ENCODE data around the gene ENPP6. TPM values are rescaled to one million over a fixed set of nuclear protein-coding genes. Genes with fewer than 3 reads are reported as not detected.
"Not testable (repeated sequence)": the region's sequence is repeated elsewhere in the genome, so short reads cannot be mapped to it uniquely, and the experiment has no call there.

Gene ENPP6
- total RNA-seq, 1 experiment from 2014 or later = not detected

GRCh38 chr4:184231573-184231972, 13.9 kb upstream of the ENPP6 start:
- Histone ChIP-seq H3K4me1 (ENCODE audit: low read length) (no peaks in the 10 kb centered on the region), H4K20me1 (ENCODE audit: insufficient read depth, low read depth, low read length) (no peaks in the 10 kb centered on the region), H3K9me3 (ENCODE audit: low read length) (no peaks in the 10 kb centered on the region), H3K4me3 (ENCODE audit: low read length) (no peak overlapping the region), H3K4me2 (ENCODE audit: low read depth, low read length, poor library complexity, severe bottlenecking) (no peak overlapping the region), H2AFZ (ENCODE audit: low read length) (no peak overlapping the region), H3K79me2 (ENCODE audit: low read length) (no peaks in the 10 kb centered on the region), H3K27me3 (ENCODE audit: low read length) (no peaks in the 10 kb centered on the region), H3K27ac (ENCODE audit: low read length) (no peak overlapping the region), H3K9me2 (replicated peaks; ENCODE audit: insufficient read depth, low read length) (no peaks in the 10 kb centered on the region), H3K36me3 (ENCODE audit: insufficient read depth, low read length) (no peaks in the 10 kb centered on the region), H3K9ac (ENCODE audit: low read length) (no peak overlapping the region)
- DNase-seq = no peak

DNA sequence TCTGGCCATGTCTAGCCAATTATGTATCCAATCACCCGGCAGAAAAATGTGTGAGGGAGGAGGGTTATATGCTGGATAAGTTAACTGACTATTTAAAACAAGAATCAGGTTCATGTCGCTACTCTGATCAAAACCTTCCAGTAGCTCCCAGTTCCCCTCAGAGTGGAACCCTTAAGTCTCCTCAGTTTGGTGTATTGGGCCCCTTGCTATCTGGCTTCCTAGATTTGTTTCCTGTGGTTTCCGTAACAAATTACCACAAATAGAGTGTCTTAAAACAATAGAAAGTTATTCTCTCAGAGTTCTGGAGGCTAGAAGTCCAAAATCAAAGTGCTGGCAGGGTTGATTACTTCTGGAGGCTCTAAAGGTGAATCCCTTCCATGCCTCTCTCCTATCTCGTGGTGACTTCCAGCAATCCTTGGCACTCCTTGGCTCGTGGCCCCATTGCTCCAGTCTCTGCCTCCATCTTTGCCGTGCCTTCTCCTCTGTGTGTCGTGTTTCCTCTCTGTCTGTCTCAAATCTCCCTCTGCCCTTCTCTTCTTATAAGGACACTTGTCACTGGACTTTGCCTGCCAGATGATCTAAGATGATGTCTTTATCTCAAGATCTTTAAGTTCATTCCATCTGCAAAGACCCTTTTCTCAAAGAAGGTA, 10.5 kb upstream of the ENPP6 start:
- H3K27me3 ChIP-seq (ENCODE audit: low read length) = no peaks in the 10 kb centered on the region

GRCh38 chr4:184216515-184216914, 1.2 kb downstream of the ENPP6 start:
- no peak overlapping the region for H2AFZ ChIP-seq (ENCODE audit: low read length)
- no peaks in the 10 kb centered on the region for H3K9me2 ChIP-seq (replicated peaks; ENCODE audit: insufficient read depth, low read length)
- no peak overlapping the region for H3K4me2 ChIP-seq (ENCODE audit: low read depth, low read length, poor library complexity, severe bottlenecking)
- no peak for DNase-seq
- H3K9me3 ChIP-seq (ENCODE audit: low read length) = no peaks in the 10 kb centered on the region
- no peak overlapping the region for H3K9ac ChIP-seq (ENCODE audit: low read length)
- no peak overlapping the region for H3K27ac ChIP-seq (ENCODE audit: low read length)
- no peaks in the 10 kb centered on the region for H3K36me3 ChIP-seq (ENCODE audit: insufficient read depth, low read length)
- H3K4me3 ChIP-seq (ENCODE audit: low read length) = no peak overlapping the region
- H3K27me3 ChIP-seq (ENCODE audit: low read length) = no peaks in the 10 kb centered on the region
- H3K79me2 ChIP-seq (ENCODE audit: low read length) = no peaks in the 10 kb centered on the region
- H3K4me1 ChIP-seq (ENCODE audit: low read length) = no peaks in the 10 kb centered on the region
- H4K20me1 ChIP-seq (ENCODE audit: insufficient read depth, low read depth, low read length) = no peaks in the 10 kb centered on the region

More for the DNA sequence above, 10.5 kb upstream of the ENPP6 start:
- Histone ChIP-seq H3K9me2 (replicated peaks; ENCODE audit: insufficient read depth, low read length) (no peaks in the 10 kb centered on the region), H3K4me1 (ENCODE audit: low read length) (no peaks in the 10 kb centered on the region), H3K9me3 (ENCODE audit: low read length) (no peaks in the 10 kb centered on the region), H3K79me2 (ENCODE audit: low read length) (no peaks in the 10 kb centered on the region), H2AFZ (ENCODE audit: low read length) (no peak overlapping the region), H4K20me1 (ENCODE audit: insufficient read depth, low read depth, low read length) (no peaks in the 10 kb centered on the region), H3K9ac (ENCODE audit: low read length) (no peak overlapping the region), H3K4me2 (ENCODE audit: low read depth, low read length, poor library complexity, severe bottlenecking) (no peak overlapping the region), H3K27ac (ENCODE audit: low read length) (no peak overlapping the region), H3K36me3 (ENCODE audit: insufficient read depth, low read length) (no peaks in the 10 kb centered on the region), H3K4me3 (ENCODE audit: low read length) (no peak overlapping the region)
- no peak for DNase-seq

GRCh38 chr4:184215709-184216328, 1.9 kb downstream of the ENPP6 start:
- H3K36me3 ChIP-seq (ENCODE audit: insufficient read depth, low read length) = no peaks in the 10 kb centered on the region
- H3K27ac ChIP-seq (ENCODE audit: low read length) = no peak overlapping the region
- H3K79me2 ChIP-seq (ENCODE audit: low read length) = no peaks in the 10 kb centered on the region
- no peak overlapping the region for H3K4me3 ChIP-seq (ENCODE audit: low read length)
- DNase-seq = no peak
- H3K9me3 ChIP-seq (ENCODE audit: low read length) = no peaks in the 10 kb centered on the region
- H3K4me2 ChIP-seq (ENCODE audit: low read depth, low read length, poor library complexity, severe bottlenecking) = no peak overlapping the region
- no peak overlapping the region for H3K9ac ChIP-seq (ENCODE audit: low read length)
- no peaks in the 10 kb centered on the region for H4K20me1 ChIP-seq (ENCODE audit: insufficient read depth, low read depth, low read length)
- no peaks in the 10 kb centered on the region for H3K9me2 ChIP-seq (replicated peaks; ENCODE audit: insufficient read depth, low read length)
- H3K4me1 ChIP-seq (ENCODE audit: low read length) = no peaks in the 10 kb centered on the region
- no peak overlapping the region for H2AFZ ChIP-seq (ENCODE audit: low read length)
- H3K27me3 ChIP-seq (ENCODE audit: low read length) = no peaks in the 10 kb centered on the region

DNA sequence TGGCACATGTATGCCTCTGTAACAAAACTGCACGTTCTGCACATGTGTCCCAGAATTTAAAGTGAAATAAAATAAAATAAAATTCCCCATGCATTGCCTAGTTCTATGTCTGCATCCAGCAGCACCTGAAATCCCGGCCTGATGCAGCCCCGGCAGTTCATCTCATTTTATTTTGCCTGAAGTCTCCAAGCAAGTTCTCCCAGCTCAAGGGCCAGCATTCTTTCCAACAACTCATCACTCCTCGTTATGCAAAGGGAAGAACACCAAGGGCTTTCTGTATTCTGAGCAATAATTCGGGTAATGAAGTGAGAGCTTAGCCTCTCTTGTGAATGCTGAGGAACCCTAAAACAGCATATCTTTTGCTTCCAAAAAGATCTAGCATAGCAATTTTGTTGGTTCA, 2.7 kb downstream of the ENPP6 start:
- no peaks in the 10 kb centered on the region for H3K36me3 ChIP-seq (ENCODE audit: insufficient read depth, low read length)
- no peaks in the 10 kb centered on the region for H3K79me2 ChIP-seq (ENCODE audit: low read length)
- no peak overlapping the region for H3K4me3 ChIP-seq (ENCODE audit: low read length)
- no peaks in the 10 kb centered on the region for H3K4me1 ChIP-seq (ENCODE audit: low read length)
- H2AFZ ChIP-seq (ENCODE audit: low read length) = no peak overlapping the region
- H3K9me3 ChIP-seq (ENCODE audit: low read length) = no peaks in the 10 kb centered on the region
- no peaks in the 10 kb centered on the region for H4K20me1 ChIP-seq (ENCODE audit: insufficient read depth, low read depth, low read length)
- H3K4me2 ChIP-seq (ENCODE audit: low read depth, low read length, poor library complexity, severe bottlenecking) = no peak overlapping the region
- H3K27me3 ChIP-seq (ENCODE audit: low read length) = no peaks in the 10 kb centered on the region
- no peak overlapping the region for H3K9ac ChIP-seq (ENCODE audit: low read length)
- H3K9me2 ChIP-seq (replicated peaks; ENCODE audit: insufficient read depth, low read length) = no peaks in the 10 kb centered on the region
- DNase-seq = no peak
- H3K27ac ChIP-seq (ENCODE audit: low read length) = no peak overlapping the region

GRCh38 chr4:184207734-184208607, 9.7 kb downstream of the ENPP6 start:
- H3K27ac ChIP-seq (ENCODE audit: low read length); H3K4me2 ChIP-seq (ENCODE audit: low read depth, low read length, poor library complexity, severe bottlenecking); H3K79me2 ChIP-seq (ENCODE audit: low read length); H3K9ac ChIP-seq (ENCODE audit: low read length); H2AFZ ChIP-seq (ENCODE audit: low read length); H3K27me3 ChIP-seq (ENCODE audit: low read length); H3K9me3 ChIP-seq (ENCODE audit: low read length); H3K4me1 ChIP-seq (ENCODE audit: low read length); DNase-seq; H4K20me1 ChIP-seq (ENCODE audit: insufficient read depth, low read depth, low read length); H3K9me2 ChIP-seq (replicated peaks; ENCODE audit: insufficient read depth, low read length); H3K4me3 ChIP-seq (ENCODE audit: low read length); H3K36me3 ChIP-seq (ENCODE audit: insufficient read depth, low read length): not testable (repeated sequence)

- Histone ChIP-seq H3K9me3 (ENCODE audit: low read length) (no peaks in the 10 kb centered on the region), H3K9ac (ENCODE audit: low read length) (no peak overlapping the region), H3K27ac (ENCODE audit: low read length) (no peak overlapping the region), H3K4me1 (ENCODE audit: low read length) (no peaks in the 10 kb centered on the region), H3K79me2 (ENCODE audit: low read length) (no peaks in the 10 kb centered on the region), H2AFZ (ENCODE audit: low read length) (no peak overlapping the region), H3K4me2 (ENCODE audit: low read depth, low read length, poor library complexity, severe bottlenecking) (no peak overlapping the region), H3K36me3 (ENCODE audit: insufficient read depth, low read length) (no peaks in the 10 kb centered on the region), H3K9me2 (replicated peaks; ENCODE audit: insufficient read depth, low read length) (no peaks in the 10 kb centered on the region), H4K20me1 (ENCODE audit: insufficient read depth, low read depth, low read length) (no peaks in the 10 kb centered on the region), H3K4me3 (ENCODE audit: low read length) (no peak overlapping the region), H3K27me3 (ENCODE audit: low read length) (no peaks in the 10 kb centered on the region)
- DNase-seq = no peak
Observed at GRCh38 chr4:184205243-184205642, 12.4 kb downstream of the ENPP6 start.

DNA sequence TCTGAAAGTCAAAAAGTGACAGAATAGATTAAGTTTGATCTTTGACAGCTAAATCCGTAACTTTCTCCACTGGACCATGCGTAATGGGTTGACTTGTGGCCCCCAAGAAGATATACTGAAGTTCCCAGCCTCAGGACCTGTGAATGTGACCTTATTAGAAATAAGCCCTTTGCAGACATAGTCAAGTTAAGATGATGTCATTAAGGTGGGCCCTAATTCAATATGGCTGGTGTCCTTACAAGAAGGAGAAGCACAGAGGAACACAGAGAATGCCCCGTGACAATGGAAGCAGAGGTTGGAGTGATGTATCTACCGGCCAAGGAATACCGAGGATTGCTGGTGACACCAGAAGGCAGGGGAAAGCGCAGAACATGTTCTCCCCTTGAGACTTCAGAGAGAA, 14.4 kb downstream of the ENPP6 start:
- DNase-seq = no peak
- H3K9me3 ChIP-seq (ENCODE audit: low read length) = no peaks in the 10 kb centered on the region
- no peaks in the 10 kb centered on the region for H4K20me1 ChIP-seq (ENCODE audit: insufficient read depth, low read depth, low read length)
- no peaks in the 10 kb centered on the region for H3K79me2 ChIP-seq (ENCODE audit: low read length)
- no peak overlapping the region for H3K9ac ChIP-seq (ENCODE audit: low read length)
- no peak overlapping the region for H2AFZ ChIP-seq (ENCODE audit: low read length)
- H3K4me3 ChIP-seq (ENCODE audit: low read length) = no peak overlapping the region
- no peaks in the 10 kb centered on the region for H3K9me2 ChIP-seq (replicated peaks; ENCODE audit: insufficient read depth, low read length)
- H3K4me1 ChIP-seq (ENCODE audit: low read length) = no peaks in the 10 kb centered on the region
- no peaks in the 10 kb centered on the region for H3K36me3 ChIP-seq (ENCODE audit: insufficient read depth, low read length)
- H3K4me2 ChIP-seq (ENCODE audit: low read depth, low read length, poor library complexity, severe bottlenecking) = no peak overlapping the region
- H3K27me3 ChIP-seq (ENCODE audit: low read length) = no peaks in the 10 kb centered on the region
- no peak overlapping the region for H3K27ac ChIP-seq (ENCODE audit: low read length)
